ENCODE data around the gene TNFSF13. TPM values are rescaled to one million over a fixed set of nuclear protein-coding genes. Genes with fewer than 3 reads are reported as not detected.

Gene TNFSF13
- total and polyA plus RNA-seq, 2 donors (not counting 1 experiment from before 2014, with no cell fraction given), result 14.7 to 20.2 TPM

DNA sequence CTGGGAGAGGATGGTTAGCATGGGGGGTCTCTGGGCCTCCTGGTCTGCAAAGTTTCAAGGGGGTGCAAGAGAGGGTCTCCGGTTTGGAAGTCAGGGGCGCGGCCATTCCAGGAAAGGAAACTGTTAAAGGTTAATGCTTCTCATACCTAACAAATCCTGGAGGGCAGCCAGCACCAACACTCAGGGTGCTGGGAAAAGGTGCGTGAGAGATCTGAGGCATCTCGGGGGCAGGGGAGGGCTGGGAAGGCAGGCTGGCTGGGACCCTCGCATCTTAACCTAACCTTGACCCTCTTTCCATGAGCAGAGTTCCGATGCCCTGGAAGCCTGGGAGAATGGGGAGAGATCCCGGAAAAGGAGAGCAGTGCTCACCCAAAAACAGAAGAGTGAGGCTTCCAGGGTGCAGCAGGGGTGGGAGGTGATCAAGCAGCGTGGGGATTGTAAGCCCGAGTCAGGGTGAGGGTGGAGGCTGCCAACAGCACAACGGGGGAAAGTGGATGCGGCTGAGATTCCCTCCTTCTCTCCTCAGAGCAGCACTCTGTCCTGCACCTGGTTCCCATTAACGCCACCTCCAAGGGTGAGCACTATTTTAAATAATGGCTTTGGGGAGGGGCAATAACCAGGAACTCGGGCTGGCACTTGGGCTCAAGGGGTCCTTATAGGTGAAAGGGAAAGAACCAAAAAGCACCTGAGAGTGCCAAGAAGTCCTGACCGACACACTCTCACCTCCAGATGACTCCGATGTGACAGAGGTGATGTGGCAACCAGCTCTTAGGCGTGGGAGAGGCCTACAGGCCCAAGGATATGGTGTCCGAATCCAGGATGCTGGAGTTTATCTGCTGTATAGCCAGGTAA lies 996 bp downstream of the TNFSF13 start:
- Histone ChIP-seq H4K20me1 (ENCODE audit: control insufficient read depth, insufficient read depth, low read length, poor library complexity, severe bottlenecking) (peaks cover 17% of the 10 kb centered on the region), H3K79me2 (ENCODE audit: control insufficient read depth, insufficient read depth, low read length) (peaks cover 40% of the 10 kb centered on the region), H3K9me3 (ENCODE audit: control extremely low read depth in 1 of 3, control insufficient read depth in 2 of 3, insufficient read depth in 1 of 3, low read length in 2 of 3) (no peaks in the 10 kb centered on the region), H3K36me3 (replicated peaks in 1 of 2; ENCODE audit: control extremely low read depth in 1 of 2, control insufficient read depth in 1 of 2, extremely low read depth in 1 of 2, insufficient read depth in 2 of 2, low read length in 1 of 2) (peaks cover 2 to 17% of the 10 kb centered on the region in 2 experiments), H3K27me3 (replicated peaks in 1 of 4; ENCODE audit: control extremely low read depth in 1 of 4, control insufficient read depth in 3 of 4, insufficient read depth in 4 of 4, low read length in 3 of 4) (no peaks in the 10 kb centered on the region), H3K27ac (ENCODE audit: low read length in 2 of 2) (peak overlapping the region; percentile 97), H2AFZ (ENCODE audit: insufficient read depth, low read depth, low read length, poor library complexity, severe bottlenecking) (peak overlapping the region; percentile 92), H3K4me2 (replicated peaks; ENCODE audit: low read depth, low read length, poor library complexity, severe bottlenecking) (peak overlapping the region; percentile 96), H3K4me1 (ENCODE audit: control insufficient read depth in 2 of 2, insufficient read depth in 2 of 2, low read length in 2 of 2) (peaks cover 41 to 61% of the 10 kb centered on the region in 2 donors), H3K9ac (ENCODE audit: low read length) (peak overlapping the region; percentile 78), H3K4me3 (ENCODE audit: control extremely low read depth in 1 of 5, extremely low read depth in 1 of 5, insufficient read depth in 1 of 5, low read depth in 2 of 5, low read length in 4 of 5) (peak overlapping the region; percentile 9 to 95 (median 60))
- Mint-ChIP-seq H3K4me3 (peak overlapping the region; percentile 97), H3K27ac (peak overlapping the region; percentile 98), H3K27me3 (no peaks in the 10 kb centered on the region), H3K9me3 (ENCODE audit: insufficient read depth) (no peaks in the 10 kb centered on the region), H3K4me1 (peaks cover 61% of the 10 kb centered on the region)
- ATAC-seq (ENCODE audit: low read depth), result no peak
- intact Hi-C loops (cut with micrococcal nuclease), result loop anchor here (5.0 kb wide), 1 partner anchor 322 kb away; the partner anchor contains the start of gene PHF23
- DNase-seq, result peak; percentile 29
- ChIA-PET POLR2A (interaction anchor here (0.6 to 4.3 kb wide), 11 partner anchors 7 to 128 kb away, joined by 3 to 32 read pairs (median 6); partner anchors contain the start of genes MPDU1, POLR2A, TP53 and ZBTB4), CTCF (interaction anchor here (0.6 to 25.0 kb wide), 27 partner anchors 10 to 423 kb away, joined by 3 to 666 read pairs (median 9); partner anchors contain the start of genes CD68, FXR2, MPDU1 and SLC2A4)
- TF ChIP-seq, protein P1, sequence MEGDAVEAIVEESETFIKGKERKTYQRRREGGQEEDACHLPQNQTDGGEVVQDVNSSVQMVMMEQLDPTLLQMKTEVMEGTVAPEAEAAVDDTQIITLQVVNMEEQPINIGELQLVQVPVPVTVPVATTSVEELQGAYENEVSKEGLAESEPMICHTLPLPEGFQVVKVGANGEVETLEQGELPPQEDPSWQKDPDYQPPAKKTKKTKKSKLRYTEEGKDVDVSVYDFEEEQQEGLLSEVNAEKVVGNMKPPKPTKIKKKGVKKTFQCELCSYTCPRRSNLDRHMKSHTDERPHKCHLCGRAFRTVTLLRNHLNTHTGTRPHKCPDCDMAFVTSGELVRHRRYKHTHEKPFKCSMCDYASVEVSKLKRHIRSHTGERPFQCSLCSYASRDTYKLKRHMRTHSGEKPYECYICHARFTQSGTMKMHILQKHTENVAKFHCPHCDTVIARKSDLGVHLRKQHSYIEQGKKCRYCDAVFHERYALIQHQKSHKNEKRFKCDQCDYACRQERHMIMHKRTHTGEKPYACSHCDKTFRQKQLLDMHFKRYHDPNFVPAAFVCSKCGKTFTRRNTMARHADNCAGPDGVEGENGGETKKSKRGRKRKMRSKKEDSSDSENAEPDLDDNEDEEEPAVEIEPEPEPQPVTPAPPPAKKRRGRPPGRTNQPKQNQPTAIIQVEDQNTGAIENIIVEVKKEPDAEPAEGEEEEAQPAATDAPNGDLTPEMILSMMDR (IDR thresholded peaks at IDR 0.05), result no peak
- TF ChIP-seq EZH2 (IDR thresholded peaks at IDR 0.05; ENCODE audit: borderline replicate concordance, insufficient read depth, low read depth, low read length, poor library complexity, severe bottlenecking), result no peak
- 54% methylated on average over 6 of the region's 18 CpGs for WGBS (ENCODE audit: insufficient coverage)
